Stimulated activated CD4-positive, alpha-beta T cell treated with anti-CD3 and anti-CD28 coated beads, Interleukin-1b, Interleukin-23, amount 100 ng/mL, for 1 hour (primary cell): ENCODE measurements around the gene HIGD1C.
"Not testable (repeated sequence)": the region's sequence is repeated elsewhere in the genome, so short reads cannot be mapped to it uniquely, and the experiment has no call there.

Source experiments
- DNase-seq, 2 donors: peaks; one replicate each; pipeline ENCODE4 v3.0.0-alpha.2; 2020; ENCODE audit warnings: low read depth in 2 of 2

The HIGD1C gene

GRCh38 chr12:50952510-50952909 is at the start of gene HIGD1C:
TSS of gene HIGD1C (plus strand) at chr12:50952544. CDS start at chr12:50953999, 1,455 bp downstream.
- no peak for DNase-seq

- DNase-seq = not testable (repeated sequence)
Measured at GRCh38 chr12:50908479-50908878, 43.9 kb upstream of the HIGD1C start.

GRCh38 chr12:50912361-50912760 is 40.0 kb upstream of the HIGD1C start:
- DNase-seq = not testable (repeated sequence)

GRCh38 chr12:50913224-50913623 is 39.1 kb upstream of the HIGD1C start:
- no peak for DNase-seq

- no peak for DNase-seq
Measured at GRCh38 chr12:50914872-50915484, 37.4 kb upstream of the HIGD1C start.

GRCh38 chr12:50916292-50916691 is 36.1 kb upstream of the HIGD1C start:
- DNase-seq = no peak

GRCh38 chr12:50918584-50919316 is 33.6 kb upstream of the HIGD1C start:
- DNase-seq = no peak

GRCh38 chr12:50922820-50923219 is 29.5 kb upstream of the HIGD1C start:
- DNase-seq = no peak

- DNase-seq = no peak
Measured at GRCh38 chr12:50923361-50924130, 28.8 kb upstream of the HIGD1C start.

GRCh38 chr12:50924131-50924438 is 28.3 kb upstream of the HIGD1C start:
- no peak for DNase-seq

GRCh38 chr12:50924439-50925341 is 27.7 kb upstream of the HIGD1C start:
- DNase-seq = no peak

- no peak for DNase-seq
Measured at GRCh38 chr12:50925342-50925651, 27.0 kb upstream of the HIGD1C start.

GRCh38 chr12:50925920-50926319 is 26.4 kb upstream of the HIGD1C start:
- no peak for DNase-seq

- DNase-seq = no peak
Measured at GRCh38 chr12:50926415-50926814, 25.9 kb upstream of the HIGD1C start.

GRCh38 chr12:50926932-50927331 is 25.4 kb upstream of the HIGD1C start:
- not testable (repeated sequence) for DNase-seq

- no peak for DNase-seq
Measured at GRCh38 chr12:50927356-50927755, 25.0 kb upstream of the HIGD1C start.

- DNase-seq = no peak
Measured at GRCh38 chr12:50927766-50928224, 24.5 kb upstream of the HIGD1C start.

- DNase-seq = no peak
Measured at GRCh38 chr12:50928392-50928791, 24.0 kb upstream of the HIGD1C start.

GRCh38 chr12:50929831-50930230 is 22.5 kb upstream of the HIGD1C start:
- DNase-seq = no peak

GRCh38 chr12:50930477-50930876 is 21.9 kb upstream of the HIGD1C start:
- DNase-seq = not testable (repeated sequence)

- DNase-seq = no peak
Measured at GRCh38 chr12:50932787-50933280, 19.5 kb upstream of the HIGD1C start.
